Medulla oblongata (tissue), 1 donor: ENCODE results near the gene ATP10B.
A peak's percentile ranks its signal among the peaks of the same experiment; 100 is the strongest.
"Not testable (repeated sequence)": the region's sequence is repeated elsewhere in the genome, so short reads cannot be mapped to it uniquely, and the experiment has no call there.

Experiments
- DNase-seq: peaks from one replicate; pipeline ENCODE4 v3.0.0-alpha.2; 2015; ENCODE audit errors: extremely low spot score

ATP10B gene

GRCh38 chr5:160852049-160852448 lies at the start of gene ATP10B:
Gene ATP10B, minus strand, starts transcription at chr5:160852211. Its CDS starts 164,137 bp downstream, at chr5:160688074.
- peak; percentile 91 for DNase-seq

GRCh38 chr5:160901656-160902055 lies 49.6 kb upstream of the ATP10B start:
- DNase-seq, result no peak

- no peak for DNase-seq
Observed at GRCh38 chr5:160899735-160900134, 47.7 kb upstream of the ATP10B start.

GRCh38 chr5:160893180-160893964 lies 41.4 kb upstream of the ATP10B start:
- not testable (repeated sequence) for DNase-seq

- DNase-seq, result no peak
Observed at GRCh38 chr5:160887780-160888179, 35.8 kb upstream of the ATP10B start.

- not testable (repeated sequence) for DNase-seq
Observed at GRCh38 chr5:160873560-160874200, 21.7 kb upstream of the ATP10B start.

GRCh38 chr5:160869989-160870521 lies 18.0 kb upstream of the ATP10B start:
- no peak for DNase-seq

- DNase-seq, result no peak
Observed at GRCh38 chr5:160867976-160868375, 16.0 kb upstream of the ATP10B start.

GRCh38 chr5:160851451-160851850 lies 560 bp downstream of the ATP10B start:
- peak; percentile 40 for DNase-seq

GRCh38 chr5:160850421-160850820 lies 1.6 kb downstream of the ATP10B start:
- peak; percentile 32 for DNase-seq

GRCh38 chr5:160847526-160848085 lies 4.4 kb downstream of the ATP10B start:
- DNase-seq, result no peak

- DNase-seq, result peak; percentile 35
Observed at GRCh38 chr5:160846642-160847041, 5.4 kb downstream of the ATP10B start.

- DNase-seq, result no peak
Observed at GRCh38 chr5:160844177-160844576, 7.8 kb downstream of the ATP10B start.

- no peak for DNase-seq
Observed at GRCh38 chr5:160843240-160843639, 8.8 kb downstream of the ATP10B start.

GRCh38 chr5:160837749-160838593 lies 14.0 kb downstream of the ATP10B start:
- DNase-seq, result no peak

GRCh38 chr5:160837211-160837610 lies 14.8 kb downstream of the ATP10B start:
- no peak for DNase-seq

- no peak for DNase-seq
Observed at GRCh38 chr5:160835818-160836528, 16.0 kb downstream of the ATP10B start.

- DNase-seq, result no peak
Observed at GRCh38 chr5:160835376-160835775, 16.6 kb downstream of the ATP10B start.

- no peak for DNase-seq
Observed at GRCh38 chr5:160833806-160834205, 18.2 kb downstream of the ATP10B start.

GRCh38 chr5:160831801-160832200 lies 20.2 kb downstream of the ATP10B start:
- no peak for DNase-seq
